Body of pancreas (tissue), 4 donors: ENCODE results near the gene MARS2.

ENCODE experiments used
- CTCF ChIP-seq, 7 experiments: fragments of 450-650 bp in 4 of 7; fragments of 200-600 bp in 3 of 7; sonication (generic) in 3 of 7; IDR thresholded peaks; one replicate each; pipeline ENCODE4 v1.5.1; 2016 to 2019; ENCODE audit warnings: antibody characterized with exemption in 7 of 7
- POLR2A ChIP-seq, 3 donors: fragments of 450-650 bp; IDR thresholded peaks; one replicate each; pipeline ENCODE4 v1.6.1; 2016; ENCODE audit warnings: antibody characterized with exemption in 3 of 3, mild to moderate bottlenecking in 2 of 3

- no peak for TF ChIP-seq POLR2A (IDR thresholded peaks at IDR 0.05)
- TF ChIP-seq CTCF (IDR thresholded peaks at IDR 0.05), result no peak
Measured at GRCh38 chr2:197668296-197668695, 36.9 kb upstream of the MARS2 start.
